Adrenal gland (tissue), 12 donors: ENCODE measurements around the gene KIAA1614. TPM values are rescaled to one million over a fixed set of nuclear protein-coding genes. Genes with fewer than 3 reads are reported as not detected.

ENCODE experiments used
- DNase-seq, 7 donors: peaks; one replicate each; pipeline ENCODE4 v3.0.0-alpha.2; 2019 to 2020
- H3K27ac ChIP-seq, 5 donors: fragments of 200-600 bp; sonication (generic) in 4 of 5; 1 replicate in 3 of 5; 2 replicates in 2 of 5; pipeline versions ENCODE4 v1.5.1 to v1.8.0; 2016 to 2020; ENCODE audit warnings: mild to moderate bottlenecking in 1 of 5
- H3K27me3 ChIP-seq: fragments of 200-600 bp; 2 replicates; pipeline ENCODE4 v1.8.0; 2021
- H3K36me3 ChIP-seq, 2 donors: fragments of 200-600 bp; replicated peaks in 1 of 2; 1 replicate in 1 of 2; 2 replicates in 1 of 2; pipeline versions ENCODE4 v1.5.1 to v1.8.0; 2018 to 2022
- H3K4me1 ChIP-seq, 2 donors: fragments of 200-600 bp; replicated peaks in 1 of 2; 1 replicate in 1 of 2; 2 replicates in 1 of 2; pipeline versions ENCODE4 v1.5.1 to v1.8.0; 2018 to 2021
- H3K4me3 ChIP-seq, 4 donors: fragments of 200-600 bp; sonication (generic) in 3 of 4; one replicate each; pipeline ENCODE4 v1.5.1; 2016 to 2018
- H3K9me3 ChIP-seq, 3 donors: fragments of 200-600 bp; sonication (generic) in 1 of 3; replicated peaks in 1 of 3; 1 replicate in 2 of 3; 2 replicates in 1 of 3; pipeline versions ENCODE4 v1.5.1 to v1.8.0; 2016 to 2021
- CTCF ChIP-seq, 6 experiments: fragments of 450-650 bp in 4 of 6; fragments of 200-600 bp in 2 of 6; sonication (generic) in 1 of 6; IDR thresholded peaks; 1 replicate in 5 of 6; 2 replicates in 1 of 6; pipeline versions ENCODE4 v1.5.1 to v1.8.0; 2016 to 2021; ENCODE audit warnings: antibody characterized with exemption in 6 of 6, mild to moderate bottlenecking in 2 of 6, moderate library complexity in 1 of 6
- POLR2A ChIP-seq, 2 donors: fragments of 450-650 bp; IDR thresholded peaks; one replicate each; pipeline ENCODE4 v1.6.1; 2017; ENCODE audit warnings: antibody characterized with exemption in 2 of 2, mild to moderate bottlenecking in 2 of 2, moderate library complexity in 1 of 2
- WGBS, 4 donors: extraction: QIAGEN DNeasy Blood & Tissue Kit in 2 of 4; methylation state at CpG; one replicate each; pipeline versions ENCODE4 v1.1.5 to v1.1.7; 2013 to 2017; 5-methylcytosine and 5-hydroxymethylcytosine counted together
- intact Hi-C, 2 donors: fragments of 100-400 bp; cut with DNase I; formaldehyde crosslinking; loops; one replicate each; pipeline versions ENCODE4 v1.14.1 to v1.15.0; 2022 to 2023
- polyA plus RNA-seq, 3 donors: library from polyadenylated mRNA; stranded (reverse); fragments of 200-250 nt in 2 of 3; fragments of 350-450 nt in 1 of 3; fragmentation: Illumina TruSeq in 1 of 3; extraction: RNeasy Lipid Tissue Mini Kit (QIAGEN cat#74804) in 1 of 3; gene quantifications; one replicate each; pipeline ENCODE4 v1.2.3, GENCODE V29; 2013 to 2014
- total RNA-seq, 9 donors: library from RNA; depleted of rRNA in 4 of 9; stranded (reverse); fragments of >200 nt in 4 of 9; fragments of 120-200 nt in 1 of 9; fragmentation: NEBNext Ultra II Directional in 1 of 9; extraction: Animal tissue kit (Norgen Biotek cat#: 25700) in 1 of 9; gene quantifications; one replicate each; pipeline versions ENCODE4 v1.1.0 to v1.2.4, GENCODE V29; 2013 to 2023
- donor health status: healthy with polysubstance abuse.
- donor health status: Bipolar disorder and iron deficiency.
- donor health status: DM: yes; HTN: yes; CAD: no.
- donor health status: DM: no; HTN: no; CAD: no.
- donor health status: DM: no; HTN: no; CAD: no.
- donor health status: DM: yes; HTN: yes; CAD: no.

KIAA1614 gene
- total and polyA plus RNA-seq, 12 donors = 0.18 to 6.9 (median 1.2) TPM

GRCh38 chr1:180948641-180949615 is 36.2 kb downstream of the KIAA1614 start:
- WGBS, 4 donors = 80 to 89% (median 86%) methylated on average over 22 to 26 of the region's 26 CpGs
- no peaks in the 10 kb centered on the region for H3K9me3 ChIP-seq
- H3K27me3 ChIP-seq = no peaks in the 10 kb centered on the region
- TF ChIP-seq POLR2A (IDR thresholded peaks at IDR 0.05) (no peak), CTCF (IDR thresholded peaks at IDR 0.05) (no peak)
- peaks cover 0 to 8% of the 10 kb centered on the region in 2 donors for H3K4me1 ChIP-seq
- H3K36me3 ChIP-seq = peaks cover 0 to 4% of the 10 kb centered on the region in 2 donors
- intact Hi-C loops = no loop called here
- no peak overlapping the region for H3K27ac ChIP-seq
- no peak for DNase-seq
- no peak overlapping the region for H3K4me3 ChIP-seq

- Histone ChIP-seq H3K27ac (no peak overlapping the region), H3K9me3 (no peaks in the 10 kb centered on the region), H3K27me3 (no peaks in the 10 kb centered on the region), H3K36me3 (peaks cover 0 to 4% of the 10 kb centered on the region in 2 donors), H3K4me3 (no peak overlapping the region), H3K4me1 (peaks cover 0 to 13% of the 10 kb centered on the region in 2 donors)
- TF ChIP-seq CTCF (IDR thresholded peaks at IDR 0.05) (no peak), POLR2A (IDR thresholded peaks at IDR 0.05) (no peak)
- DNase-seq = no peak
- intact Hi-C loops = no loop called here
- WGBS, 4 donors = 95 to 100% (median 97%) methylated on average over 4 of the region's 4 CpGs
Observed at GRCh38 chr1:180949616-180950000, 36.9 kb downstream of the KIAA1614 start.

- WGBS, 4 donors = 87 to 99% (median 94%) methylated on average over 7 to 12 of the region's 12 CpGs
- no peak overlapping the region for H3K4me3 ChIP-seq
Observed at GRCh38 chr1:180950321-180950720, 37.6 kb downstream of the KIAA1614 start.

More at GRCh38 chr1:180950321-180950720, 37.6 kb downstream of the KIAA1614 start:
- Histone ChIP-seq H3K27ac (no peak overlapping the region), H3K36me3 (peaks cover 0 to 3% of the 10 kb centered on the region in 2 donors), H3K4me1 (peaks cover 0 to 15% of the 10 kb centered on the region in 2 donors), H3K27me3 (no peaks in the 10 kb centered on the region), H3K9me3 (no peaks in the 10 kb centered on the region)
- intact Hi-C loops = no loop called here
- no peak for TF ChIP-seq CTCF (IDR thresholded peaks at IDR 0.05)
- no peak for TF ChIP-seq POLR2A (IDR thresholded peaks at IDR 0.05)
- no peak for DNase-seq
